ENCODE measurements around the gene CHD1. TPM values are rescaled to one million over a fixed set of nuclear protein-coding genes. Genes with fewer than 3 reads are reported as not detected.
A peak's percentile ranks its signal among the peaks of the same experiment; 100 is the strongest.

CHD1 gene
- total and polyA plus RNA-seq, 2 of the 4 experiments (the other 2 are of a cell fraction): 12.3 to 33.7 TPM

DNA sequence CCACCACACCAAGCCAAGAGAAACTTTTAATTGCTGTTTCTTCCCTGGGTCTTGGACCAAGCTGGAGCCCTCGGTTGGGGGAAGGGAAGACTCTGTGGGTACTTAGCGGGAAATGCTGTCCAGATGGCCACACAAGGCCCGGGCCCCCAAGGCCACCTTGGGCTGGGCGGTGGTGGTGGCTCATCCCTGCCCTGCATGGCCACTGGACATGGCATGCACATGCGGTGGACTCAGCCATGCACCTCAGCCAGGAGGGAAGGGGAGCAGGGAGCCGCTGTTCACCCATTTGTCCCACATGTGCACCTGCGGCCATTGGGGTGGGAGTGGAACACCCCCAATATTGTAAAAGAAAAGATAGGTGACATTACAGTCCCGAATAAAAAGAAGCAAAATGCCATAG is 82.9 kb downstream of the CHD1 start:
- no peak overlapping the region for H2BK5ac ChIP-seq (ENCODE audit: low read depth, low read length, poor library complexity, severe bottlenecking)
- in situ Hi-C loops (cut with MboI; ENCODE audit: low sequenced_read_pairs): no loop called here
- POLR2A ChIA-PET (ENCODE audit: unreplicated experiment): no interaction called here
- 70% methylated on average over 2 of the region's 8 CpGs; no CpG with 5 or more reads in 1 of the 2 experiments for WGBS, 2 experiments (ENCODE audit: extremely low coverage in 2 of 2, insufficient read length in 1 of 2)
- no peaks in the 10 kb centered on the region for H3K9me1 ChIP-seq (ENCODE audit: insufficient read depth, low read length)
- dilution Hi-C loops (cut with HindIII; ENCODE audit: low sequenced_read_pairs, unreplicated experiment): no loop called here
- H3K79me1 ChIP-seq (ENCODE audit: low read depth in 1 of 2, low read length in 2 of 2): no peaks in the 10 kb centered on the region
- no peak for DNase-seq
- no peak overlapping the region for H2AK9ac ChIP-seq (replicated peaks; ENCODE audit: low read depth, low read length, poor library complexity)
- H3K27me3 ChIP-seq (ENCODE audit: control insufficient read depth, insufficient read depth, low read length): no peaks in the 10 kb centered on the region
- peak overlapping the region in 1 of 2 experiments; percentile 22; a peak in 1 of 4 replicates for H4K8ac ChIP-seq (ENCODE audit: low read depth in 2 of 2, low read length in 2 of 2)
- H2BK120ac ChIP-seq (ENCODE audit: low read depth, low read length): no peak overlapping the region
- no peak overlapping the region for H2BK20ac ChIP-seq (ENCODE audit: low read depth, low read length)
- H3K9me3 ChIP-seq (ENCODE audit: control insufficient read depth, insufficient read depth, low read length): peaks cover 6% of the 10 kb centered on the region
- H3K4me2 ChIP-seq (ENCODE audit: low read depth, low read length): no peak overlapping the region
- no peak overlapping the region for H3K4ac ChIP-seq (ENCODE audit: low read depth, low read length)
- TF ChIP-seq NFE2L2 (IDR thresholded peaks at IDR 0.05; ENCODE audit: low read depth, low read length) (no peak), CEBPB (IDR thresholded peaks at IDR 0.05; ENCODE audit: low read depth, low read length) (no peak), RCOR1 (IDR thresholded peaks at IDR 0.05; ENCODE audit: insufficient replicate concordance, low read length) (no peak), MXI1 (IDR thresholded peaks at IDR 0.05; ENCODE audit: borderline replicate concordance, low read depth, low read length) (no peak), POLR2A (IDR thresholded peaks at IDR 0.05; ENCODE audit: low read depth, low read length) (no peak), RAD21 (IDR thresholded peaks at IDR 0.05; ENCODE audit: low read length) (no peak), MAFK (IDR thresholded peaks at IDR 0.05; ENCODE audit: low read depth, low read length) (no peak), FOS (IDR thresholded peaks at IDR 0.05; ENCODE audit: low read depth, low read length) (no peak), MAZ (IDR thresholded peaks at IDR 0.05; ENCODE audit: borderline replicate concordance, low read depth, low read length) (no peak), BHLHE40 (IDR thresholded peaks at IDR 0.05; ENCODE audit: low read depth, low read length) (no peak), CHD1 (IDR thresholded peaks at IDR 0.05; ENCODE audit: low read depth, low read length) (no peak), SMC3 (IDR thresholded peaks at IDR 0.05; ENCODE audit: low read depth, low read length) (no peak), RFX5 (IDR thresholded peaks at IDR 0.05; ENCODE audit: low read depth, low read length) (no peak)
- TF ChIP-seq, protein P1, sequence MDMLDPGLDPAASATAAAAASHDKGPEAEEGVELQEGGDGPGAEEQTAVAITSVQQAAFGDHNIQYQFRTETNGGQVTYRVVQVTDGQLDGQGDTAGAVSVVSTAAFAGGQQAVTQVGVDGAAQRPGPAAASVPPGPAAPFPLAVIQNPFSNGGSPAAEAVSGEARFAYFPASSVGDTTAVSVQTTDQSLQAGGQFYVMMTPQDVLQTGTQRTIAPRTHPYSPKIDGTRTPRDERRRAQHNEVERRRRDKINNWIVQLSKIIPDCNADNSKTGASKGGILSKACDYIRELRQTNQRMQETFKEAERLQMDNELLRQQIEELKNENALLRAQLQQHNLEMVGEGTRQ (IDR thresholded peaks at IDR 0.05; ENCODE audit: low read depth, low read length): no peak
- TF ChIP-seq, protein P2, sequence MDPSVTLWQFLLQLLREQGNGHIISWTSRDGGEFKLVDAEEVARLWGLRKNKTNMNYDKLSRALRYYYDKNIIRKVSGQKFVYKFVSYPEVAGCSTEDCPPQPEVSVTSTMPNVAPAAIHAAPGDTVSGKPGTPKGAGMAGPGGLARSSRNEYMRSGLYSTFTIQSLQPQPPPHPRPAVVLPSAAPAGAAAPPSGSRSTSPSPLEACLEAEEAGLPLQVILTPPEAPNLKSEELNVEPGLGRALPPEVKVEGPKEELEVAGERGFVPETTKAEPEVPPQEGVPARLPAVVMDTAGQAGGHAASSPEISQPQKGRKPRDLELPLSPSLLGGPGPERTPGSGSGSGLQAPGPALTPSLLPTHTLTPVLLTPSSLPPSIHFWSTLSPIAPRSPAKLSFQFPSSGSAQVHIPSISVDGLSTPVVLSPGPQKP (IDR thresholded peaks at IDR 0.05; ENCODE audit: borderline replicate concordance, low read depth, low read length): no peak
- TF ChIP-seq, protein P3, sequence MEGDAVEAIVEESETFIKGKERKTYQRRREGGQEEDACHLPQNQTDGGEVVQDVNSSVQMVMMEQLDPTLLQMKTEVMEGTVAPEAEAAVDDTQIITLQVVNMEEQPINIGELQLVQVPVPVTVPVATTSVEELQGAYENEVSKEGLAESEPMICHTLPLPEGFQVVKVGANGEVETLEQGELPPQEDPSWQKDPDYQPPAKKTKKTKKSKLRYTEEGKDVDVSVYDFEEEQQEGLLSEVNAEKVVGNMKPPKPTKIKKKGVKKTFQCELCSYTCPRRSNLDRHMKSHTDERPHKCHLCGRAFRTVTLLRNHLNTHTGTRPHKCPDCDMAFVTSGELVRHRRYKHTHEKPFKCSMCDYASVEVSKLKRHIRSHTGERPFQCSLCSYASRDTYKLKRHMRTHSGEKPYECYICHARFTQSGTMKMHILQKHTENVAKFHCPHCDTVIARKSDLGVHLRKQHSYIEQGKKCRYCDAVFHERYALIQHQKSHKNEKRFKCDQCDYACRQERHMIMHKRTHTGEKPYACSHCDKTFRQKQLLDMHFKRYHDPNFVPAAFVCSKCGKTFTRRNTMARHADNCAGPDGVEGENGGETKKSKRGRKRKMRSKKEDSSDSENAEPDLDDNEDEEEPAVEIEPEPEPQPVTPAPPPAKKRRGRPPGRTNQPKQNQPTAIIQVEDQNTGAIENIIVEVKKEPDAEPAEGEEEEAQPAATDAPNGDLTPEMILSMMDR (conservative IDR thresholded peaks at IDR 0.05; ENCODE audit: low read depth, low read length): no peak
- no peak overlapping the region for H2AK5ac ChIP-seq (ENCODE audit: low read depth, low read length)
- peaks cover 3% of the 10 kb centered on the region for H3K4me1 ChIP-seq (ENCODE audit: control insufficient read depth, insufficient read depth, low read length)
- no peak overlapping the region for H3K27ac ChIP-seq (ENCODE audit: insufficient read depth, low read length)
- no peak overlapping the region for H2BK15ac ChIP-seq (ENCODE audit: low read depth, low read length)
- no peak overlapping the region for H3K14ac ChIP-seq (replicated peaks; ENCODE audit: low read depth, low read length)
- CTCF ChIA-PET: no interaction called here
- BruUV-seq (replicated peaks): no TSS peak
- no peak overlapping the region for H3K4me3 ChIP-seq (ENCODE audit: insufficient read depth, low read depth, low read length)
- no peaks in the 10 kb centered on the region for H3K36me3 ChIP-seq (ENCODE audit: control insufficient read depth, insufficient read depth, low read length)
- intact Hi-C loops (cut with micrococcal nuclease): no loop called here
- no peak overlapping the region for H2AFZ ChIP-seq (replicated peaks; ENCODE audit: low read length, poor library complexity)
- H3K18ac ChIP-seq (ENCODE audit: low read depth, low read length): no peak overlapping the region
- no peak overlapping the region for H4K91ac ChIP-seq (ENCODE audit: insufficient read depth, low read depth, low read length)
- ATAC-seq (ENCODE audit: low read depth): no peak
- H3K9ac ChIP-seq (ENCODE audit: low read depth, low read length): no peak overlapping the region
- no peak overlapping the region for H3K23ac ChIP-seq (ENCODE audit: low read depth, low read length)
- no peak overlapping the region for H4K5ac ChIP-seq (ENCODE audit: low read depth, low read length)
- no peak overlapping the region for H3K56ac ChIP-seq (ENCODE audit: extremely low read depth, insufficient read depth, low read length)
- H4K20me1 ChIP-seq (ENCODE audit: insufficient read depth, low read length): no peaks in the 10 kb centered on the region

Data from IMR-90 (cell line).